Measurements from ENCODE around the gene ARL6IP4.

Gene ARL6IP4

GRCh38 chr12:122959566-122960192 is 20.8 kb upstream of the ARL6IP4 start:
- DNase-seq, result no peak

GRCh38 chr12:122960193-122960569 is 20.3 kb upstream of the ARL6IP4 start:
- DNase-seq, result no peak

- DNase-seq, result no peak
Observed at GRCh38 chr12:122961531-122962329, 18.8 kb upstream of the ARL6IP4 start.

- no peak for DNase-seq
Observed at GRCh38 chr12:122963941-122964265, 16.6 kb upstream of the ARL6IP4 start.

GRCh38 chr12:122964439-122965257 is 15.8 kb upstream of the ARL6IP4 start:
- no peak for DNase-seq

GRCh38 chr12:122965321-122965751 is 15.1 kb upstream of the ARL6IP4 start:
- no peak for DNase-seq

- peak; percentile 96 for DNase-seq
Observed at GRCh38 chr12:122965851-122966742, 14.4 kb upstream of the ARL6IP4 start, which contains the start of gene ABCB9. ABCB9 (minus strand) TSS chr12:122966463; CDS start chr12:122960235, 6,228 bp downstream.

- DNase-seq, result no peak
Observed at GRCh38 chr12:122966743-122967550, 13.5 kb upstream of the ARL6IP4 start.

- DNase-seq, result no peak
Observed at GRCh38 chr12:122968104-122968503, 12.4 kb upstream of the ARL6IP4 start.

GRCh38 chr12:122969676-122970075 is 10.8 kb upstream of the ARL6IP4 start:
- DNase-seq, result no peak

- peak; percentile 100 for DNase-seq
Observed at GRCh38 chr12:122974274-122974891, 6.1 kb upstream of the ARL6IP4 start.

- peak; percentile 95 for DNase-seq
Observed at GRCh38 chr12:122974892-122975789, 5.3 kb upstream of the ARL6IP4 start, which contains the start of gene OGFOD2. OGFOD2 (plus strand) TSS chr12:122975244; CDS start chr12:122975252, 8 bp downstream.

GRCh38 chr12:122975790-122976647 is 4.5 kb upstream of the ARL6IP4 start:
- DNase-seq, result no peak

- DNase-seq, result no peak
Observed at GRCh38 chr12:122976648-122976975, 3.9 kb upstream of the ARL6IP4 start.

GRCh38 chr12:122977153-122977552 is 3.3 kb upstream of the ARL6IP4 start:
- no peak for DNase-seq

GRCh38 chr12:122977655-122978392 is 2.7 kb upstream of the ARL6IP4 start:
- DNase-seq, result no peak

- no peak for DNase-seq
Observed at GRCh38 chr12:122978507-122978955, 1.9 kb upstream of the ARL6IP4 start.

Measured in stimulated activated CD8-positive, alpha-beta memory T cell treated with anti-CD3 and anti-CD28 coated beads, Interleukin-4, amount 100 ng/mL, for 48 hours (primary cell).